ENCODE results near the gene TMEM63B. TPM values are rescaled to one million over a fixed set of nuclear protein-coding genes. Genes with fewer than 3 reads are reported as not detected.
"Not testable (repeated sequence)": the region's sequence is repeated elsewhere in the genome, so short reads cannot be mapped to it uniquely, and the experiment has no call there.

TMEM63B gene
- total RNA-seq, 3 donors from 2014 or later = 57.0 to 108 (median 79.6) TPM

DNA sequence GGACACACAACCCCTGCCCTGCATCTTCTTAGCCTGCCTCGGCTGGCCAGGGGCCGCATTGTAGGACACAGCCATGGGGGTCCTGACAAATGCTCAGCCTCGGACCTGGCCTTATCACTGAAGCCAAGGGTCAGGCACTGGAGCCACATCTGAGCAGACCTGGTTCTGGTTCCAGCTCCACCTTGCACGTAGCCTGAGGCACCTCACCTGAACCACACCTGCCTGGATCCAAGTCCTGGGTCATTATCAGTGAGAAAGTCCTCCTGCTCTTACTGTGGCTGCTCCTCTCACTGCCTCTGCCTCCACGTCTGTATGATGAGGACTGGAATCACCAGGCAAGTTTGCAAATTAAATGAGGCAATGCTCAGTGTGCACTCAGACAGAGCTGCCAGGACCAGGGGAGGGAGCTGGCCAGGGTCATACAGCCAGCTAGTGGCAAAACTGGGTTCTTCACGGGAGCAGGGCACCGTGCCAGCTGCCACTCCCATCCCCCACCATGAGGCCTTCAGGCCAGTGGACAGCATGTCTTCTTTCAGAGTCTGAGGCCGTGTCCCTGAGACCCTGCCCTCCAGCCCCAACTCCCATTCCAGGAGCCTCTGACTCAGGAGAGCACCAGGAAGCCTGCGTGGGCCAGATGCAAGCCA lies 40.3 kb upstream of the TMEM63B start:
- TF ChIP-seq, protein P1, sequence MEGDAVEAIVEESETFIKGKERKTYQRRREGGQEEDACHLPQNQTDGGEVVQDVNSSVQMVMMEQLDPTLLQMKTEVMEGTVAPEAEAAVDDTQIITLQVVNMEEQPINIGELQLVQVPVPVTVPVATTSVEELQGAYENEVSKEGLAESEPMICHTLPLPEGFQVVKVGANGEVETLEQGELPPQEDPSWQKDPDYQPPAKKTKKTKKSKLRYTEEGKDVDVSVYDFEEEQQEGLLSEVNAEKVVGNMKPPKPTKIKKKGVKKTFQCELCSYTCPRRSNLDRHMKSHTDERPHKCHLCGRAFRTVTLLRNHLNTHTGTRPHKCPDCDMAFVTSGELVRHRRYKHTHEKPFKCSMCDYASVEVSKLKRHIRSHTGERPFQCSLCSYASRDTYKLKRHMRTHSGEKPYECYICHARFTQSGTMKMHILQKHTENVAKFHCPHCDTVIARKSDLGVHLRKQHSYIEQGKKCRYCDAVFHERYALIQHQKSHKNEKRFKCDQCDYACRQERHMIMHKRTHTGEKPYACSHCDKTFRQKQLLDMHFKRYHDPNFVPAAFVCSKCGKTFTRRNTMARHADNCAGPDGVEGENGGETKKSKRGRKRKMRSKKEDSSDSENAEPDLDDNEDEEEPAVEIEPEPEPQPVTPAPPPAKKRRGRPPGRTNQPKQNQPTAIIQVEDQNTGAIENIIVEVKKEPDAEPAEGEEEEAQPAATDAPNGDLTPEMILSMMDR (IDR thresholded peaks at IDR 0.05) = no peak
- no peaks in the 10 kb centered on the region for H3K9me3 ChIP-seq
- no peaks in the 10 kb centered on the region for H3K36me3 ChIP-seq (ENCODE audit: low read depth)
- intact Hi-C loops (cut with DNase I, micrococcal nuclease) = no loop called here
- H3K4me1 ChIP-seq (ENCODE audit: low read depth) = no peaks in the 10 kb centered on the region
- H3K4me3 ChIP-seq = no peak overlapping the region
- DNase-seq (peak in 2 of 3 donors; percentile 38 to 51), ATAC-seq (peak; percentile 39)

DNA sequence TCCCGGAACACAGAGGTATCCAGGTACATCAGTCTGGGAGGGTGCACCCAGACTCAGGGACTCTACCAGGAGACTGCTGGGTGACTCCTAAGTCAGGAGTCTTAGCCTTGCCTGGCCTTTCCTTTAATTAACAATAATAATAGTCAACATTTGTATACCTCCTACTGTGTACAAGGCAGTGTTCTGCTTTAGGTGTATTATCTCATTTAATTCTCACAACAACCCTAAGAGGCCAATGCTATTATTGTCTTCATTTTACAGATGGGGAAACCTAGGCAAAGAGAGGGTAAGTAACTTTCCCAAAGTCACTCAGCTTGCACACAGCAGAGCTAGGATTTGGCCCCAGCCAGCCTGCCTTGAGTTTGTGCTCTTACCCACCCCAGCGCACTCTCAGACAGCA lies 39.7 kb upstream of the TMEM63B start:
- Histone ChIP-seq H3K9me3 (no peaks in the 10 kb centered on the region), H3K36me3 (ENCODE audit: low read depth) (no peaks in the 10 kb centered on the region), H3K4me3 (no peak overlapping the region), H3K4me1 (ENCODE audit: low read depth) (no peaks in the 10 kb centered on the region)
- ATAC-seq = no peak
- intact Hi-C loops (cut with DNase I, micrococcal nuclease) = no loop called here
- TF ChIP-seq, protein P1 (IDR thresholded peaks at IDR 0.05) = no peak
- DNase-seq = no peak

DNA sequence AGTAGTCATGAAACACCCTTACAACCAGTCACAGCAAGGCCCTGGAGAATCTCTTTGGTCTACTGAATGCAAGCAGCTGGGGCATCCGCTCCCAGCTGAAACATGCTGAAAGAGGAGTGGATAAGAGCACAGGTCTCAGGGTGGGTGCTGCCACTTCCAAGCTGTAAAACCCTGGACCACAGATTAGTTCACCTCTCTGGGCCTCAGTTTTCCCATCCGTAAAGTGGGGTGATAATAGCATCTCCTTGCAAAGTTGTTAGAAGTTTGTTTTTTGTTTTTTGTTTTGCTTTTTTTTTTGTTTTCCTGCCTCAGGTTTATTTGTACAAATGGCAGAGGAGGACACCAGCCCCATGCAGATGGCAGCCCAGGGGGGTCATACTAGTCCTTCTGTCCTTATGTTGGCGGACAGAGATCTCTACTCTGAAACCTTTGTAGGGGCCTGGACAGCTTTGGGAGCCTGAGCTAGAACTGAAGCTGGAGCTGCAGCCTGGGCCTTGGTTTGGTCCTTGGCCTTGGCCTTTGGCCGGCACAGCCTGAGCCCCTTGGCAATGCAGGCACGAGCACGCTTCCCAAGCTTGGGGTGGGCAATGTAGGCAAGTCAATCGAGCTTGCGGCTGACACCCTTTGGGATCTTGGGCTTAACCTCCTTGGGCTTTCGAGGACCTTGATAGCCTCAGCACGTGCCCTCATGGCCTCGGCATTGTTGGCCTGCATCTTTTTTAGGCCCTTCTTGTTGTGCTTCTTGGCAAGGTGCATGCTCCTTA lies 38.3 kb upstream of the TMEM63B start:
- H3K36me3 ChIP-seq (ENCODE audit: low read depth) = no peaks in the 10 kb centered on the region
- no peaks in the 10 kb centered on the region for H3K9me3 ChIP-seq
- no peaks in the 10 kb centered on the region for H3K4me1 ChIP-seq (ENCODE audit: low read depth)
- TF ChIP-seq, protein P1 (IDR thresholded peaks at IDR 0.05) = no peak
- intact Hi-C loops (cut with DNase I, micrococcal nuclease) = no loop called here
- H3K4me3 ChIP-seq = no peak overlapping the region
- DNase-seq (no peak), ATAC-seq (no peak)

DNA sequence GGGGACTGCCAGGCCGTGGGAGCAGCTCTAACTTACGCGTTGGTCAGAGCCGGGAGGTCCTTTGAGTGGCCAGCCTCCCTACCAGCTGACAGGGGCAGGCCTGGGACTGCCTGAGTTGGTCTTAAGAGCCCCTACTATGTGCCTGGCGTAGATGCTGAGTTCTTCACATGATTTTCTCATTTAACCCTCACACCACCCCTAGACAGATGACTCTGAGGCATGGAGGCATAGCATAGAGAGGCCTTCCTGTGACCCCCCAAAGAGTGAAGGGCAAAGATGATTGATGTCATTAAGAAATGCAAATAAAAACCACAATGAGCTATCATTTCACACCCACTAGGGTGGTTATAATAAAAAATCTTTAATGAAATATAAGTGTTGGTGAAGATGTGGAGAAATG lies 36.9 kb upstream of the TMEM63B start:
- intact Hi-C loops (cut with DNase I, micrococcal nuclease) = no loop called here

DNA sequence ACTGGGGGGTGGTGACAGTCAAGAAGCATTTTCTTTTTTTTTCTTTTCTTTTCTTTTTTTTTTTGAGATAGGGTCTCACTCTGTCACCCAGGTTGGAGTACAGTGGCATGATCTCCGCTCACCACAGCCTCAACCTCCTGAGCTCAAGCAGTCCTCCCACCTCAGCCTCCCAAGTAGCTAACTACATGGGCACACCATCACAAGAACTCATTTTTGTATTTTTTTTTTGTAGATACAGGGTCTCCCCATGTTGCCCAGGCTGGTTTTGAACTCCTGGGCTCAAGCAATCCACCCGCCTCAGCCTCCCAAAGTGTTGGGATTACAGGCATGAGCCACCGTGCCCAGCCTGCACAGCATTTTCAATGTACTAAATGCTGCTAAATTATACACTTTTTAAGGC lies 36.0 kb upstream of the TMEM63B start:
- ATAC-seq; H3K9me3 ChIP-seq; H3K4me3 ChIP-seq; intact Hi-C loops (cut with DNase I, micrococcal nuclease); H3K36me3 ChIP-seq (ENCODE audit: low read depth); DNase-seq: not testable (repeated sequence)
- peaks cover 11% of the 10 kb centered on the region for H3K4me1 ChIP-seq (ENCODE audit: low read depth)

More for the DNA sequence above, 36.9 kb upstream of the TMEM63B start:
- DNase-seq (no peak), ATAC-seq (no peak)
- TF ChIP-seq, protein P1 (IDR thresholded peaks at IDR 0.05) = no peak
- no peak overlapping the region for H3K4me3 ChIP-seq
- no peaks in the 10 kb centered on the region for H3K9me3 ChIP-seq
- no peaks in the 10 kb centered on the region for H3K36me3 ChIP-seq (ENCODE audit: low read depth)
- peaks cover 11% of the 10 kb centered on the region for H3K4me1 ChIP-seq (ENCODE audit: low read depth)
